Keratinocyte (primary cell): ENCODE data around the gene KIF21A. TPM values are rescaled to one million over a fixed set of nuclear protein-coding genes. Genes with fewer than 3 reads are reported as not detected.

Experiments used
- DNase-seq: peaks from one replicate; pipeline ENCODE4 v3.0.0-alpha.2; 2011; ENCODE audit warnings: low read depth, missing footprints, low spot score
- FAIRE-seq: peaks from 2 replicates; lab custom pipeline; 2011; peaks lifted over from hg19 to GRCh38; lab: Jason Lieb, UNC
- H2AFZ ChIP-seq: 2 replicates; pipeline ENCODE4 v1.6.0; 2012; ENCODE audit warnings: low read length, control low read depth, inconsistent platforms; ENCODE audit not compliant: control insufficient read depth
- H3K27ac ChIP-seq: 2 replicates; pipeline ENCODE4 v1.5.1; 2011; ENCODE audit warnings: low read length; ENCODE audit not compliant: control insufficient read depth, insufficient read depth
- H3K27me3 ChIP-seq: 3 replicates; pipeline ENCODE4 v1.6.0; 2011; ENCODE audit warnings: low read length; ENCODE audit not compliant: control insufficient read depth, insufficient read depth; ENCODE audit errors: extremely low read depth
- H3K36me3 ChIP-seq, 2 experiments: 2 replicates in 1 of 2; 3 replicates in 1 of 2; pipeline ENCODE4 v1.5.1; 2011; ENCODE audit warnings: low read length in 2 of 2, mild to moderate bottlenecking in 1 of 2; ENCODE audit not compliant: control insufficient read depth in 2 of 2, insufficient read depth in 2 of 2; ENCODE audit errors: extremely low read depth in 1 of 2
- H3K4me1 ChIP-seq: 3 replicates; pipeline ENCODE4 v1.5.1; 2011; ENCODE audit warnings: low read length; ENCODE audit not compliant: control insufficient read depth, insufficient read depth; ENCODE audit errors: extremely low read depth
- H3K4me2 ChIP-seq: 3 replicates; pipeline ENCODE4 v1.6.0; 2011; ENCODE audit warnings: low read depth, low read length; ENCODE audit not compliant: control insufficient read depth, insufficient read depth; ENCODE audit errors: extremely low read depth
- H3K4me3 ChIP-seq, 3 experiments: fragments of 200-600 bp in 1 of 3; sonication (generic) in 1 of 3; 2 replicates in 2 of 3; 3 replicates in 1 of 3; pipeline ENCODE4 v1.5.1; 2011 to 2016; ENCODE audit warnings: low read length in 3 of 3, mild to moderate bottlenecking in 3 of 3, control low read depth in 2 of 3, inconsistent platforms in 1 of 3, low read depth in 1 of 3, mixed read lengths in 1 of 3, mixed run types in 1 of 3, moderate library complexity in 1 of 3; ENCODE audit not compliant: control insufficient read depth in 2 of 3, insufficient read depth in 2 of 3; ENCODE audit errors: extremely low read depth in 1 of 3
- H3K79me2 ChIP-seq: 2 replicates; pipeline ENCODE4 v1.6.0; 2012; ENCODE audit warnings: low read length; ENCODE audit not compliant: control insufficient read depth, insufficient read depth
- H3K9ac ChIP-seq: 3 replicates; pipeline ENCODE4 v1.6.0; 2011; ENCODE audit warnings: low read length; ENCODE audit not compliant: control insufficient read depth, insufficient read depth; ENCODE audit errors: extremely low read depth
- H3K9me1 ChIP-seq: 3 replicates; pipeline ENCODE4 v1.6.0; 2011; ENCODE audit warnings: low read length; ENCODE audit not compliant: control insufficient read depth, insufficient read depth; ENCODE audit errors: extremely low read depth
- H3K9me3 ChIP-seq: 2 replicates; pipeline ENCODE4 v1.5.1; 2012; ENCODE audit warnings: low read depth, low read length; ENCODE audit not compliant: control insufficient read depth
- H4K20me1 ChIP-seq: 3 replicates; pipeline ENCODE4 v1.6.0; 2011; ENCODE audit warnings: low read length; ENCODE audit not compliant: control insufficient read depth, insufficient read depth; ENCODE audit errors: extremely low read depth
- EZH2 ChIP-seq: IDR thresholded peaks from one replicate; pipeline ENCODE4 v1.6.1; 2012; ENCODE audit warnings: inconsistent platforms, mild to moderate bottlenecking, low read length, moderate library complexity
- dilution Hi-C: fragments of 300-500 bp; cut with MboI; formaldehyde crosslinking; loops from one replicate; pipeline ENCODE4 v1.7.0; 2020; ENCODE audit warnings: low sequenced_read_pairs; ENCODE audit not compliant: extremely low pct_ligation_motif_present
- polyA plus RNA-seq, 5 experiments: library from polyadenylated mRNA; depleted of rRNA in 3 of 5; stranded (reverse) in 3 of 5; stranded (forward) in 1 of 5; unstranded in 1 of 5; fragments of >200 nt; gene quantifications; 1 replicate in 1 of 5; 2 replicates in 3 of 5; 3 replicates in 1 of 5; pipeline versions ENCODE4 v1.2.1 to v1.2.3, GENCODE V29; 2011 to 2012; ENCODE audit warnings: missing spikeins in 2 of 5, low read depth in 1 of 5, low replicate concordance in 1 of 5
- TF ChIP-seq, protein P1 (sequence below), 3 experiments: IDR thresholded peaks in 1 of 3; conservative IDR thresholded peaks in 1 of 3; optimal IDR thresholded peaks in 1 of 3; 2 replicates in 2 of 3; 3 replicates in 1 of 3; pipeline versions ENCODE3 to v1.5.1; 2011; ENCODE audit warnings: low read length in 3 of 3, mild to moderate bottlenecking in 3 of 3, moderate library complexity in 2 of 3, control low read depth in 1 of 3, inconsistent platforms in 1 of 3; ENCODE audit not compliant: insufficient read depth in 2 of 3; ENCODE audit errors: extremely low read depth in 1 of 3

The KIF21A gene
- polyA plus RNA-seq, 1 donor (not counting 4 experiments of a cell fraction or from before 2014, with no cell fraction given), result 27.5 TPM

DNA sequence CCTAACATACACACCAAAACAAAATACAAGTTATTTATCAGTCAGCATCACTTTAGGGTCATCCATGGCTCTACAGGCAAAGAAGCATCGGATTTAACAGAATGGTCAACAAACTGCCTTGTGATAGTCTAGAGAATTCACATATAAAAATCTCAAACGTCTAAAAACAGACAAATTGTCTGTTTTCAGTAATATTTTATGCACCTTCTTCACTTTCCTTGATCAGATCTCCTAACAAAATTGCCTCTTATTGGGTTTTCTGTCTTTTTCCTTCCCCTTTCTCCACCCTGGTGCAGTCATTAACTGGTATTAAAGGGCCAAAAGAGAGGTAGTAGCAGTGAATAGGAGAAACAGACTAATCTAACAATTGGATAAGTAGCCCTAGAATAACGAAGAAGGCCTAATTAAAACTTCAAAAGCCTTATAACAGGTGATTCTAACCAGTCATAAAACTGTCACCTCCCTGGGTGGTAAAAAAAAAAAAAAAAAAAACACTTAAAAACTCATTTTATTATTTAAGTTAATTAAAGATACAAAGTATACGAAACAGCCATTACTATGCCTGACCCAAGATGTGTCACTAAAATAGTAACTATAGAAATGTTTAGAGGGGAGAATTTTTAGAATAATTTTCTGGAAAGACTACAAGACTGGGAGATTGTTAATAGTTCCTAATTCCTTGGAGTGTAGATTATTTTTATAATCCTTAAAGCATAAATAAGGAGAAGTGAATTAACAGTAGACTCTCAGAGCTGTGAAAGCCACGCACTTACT lies 1.5 kb downstream of the KIF21A start:
- dilution Hi-C loops, result no loop called here
- peaks cover 15% of the 10 kb centered on the region for H3K4me1 ChIP-seq
- no peaks in the 10 kb centered on the region for H3K9me1 ChIP-seq
- H3K4me3 ChIP-seq, result peak overlapping the region; percentile 81 to 90 (median 82)
- no peaks in the 10 kb centered on the region for H4K20me1 ChIP-seq
- no peaks in the 10 kb centered on the region for H3K27me3 ChIP-seq
- H3K79me2 ChIP-seq, result peaks cover 37% of the 10 kb centered on the region
- DNase-seq (no peak), FAIRE-seq (no peak)
- no peaks in the 10 kb centered on the region for H3K36me3 ChIP-seq
- H3K4me2 ChIP-seq, result peak overlapping the region; percentile 85
- peak overlapping the region; percentile 46 for H2AFZ ChIP-seq
- no peaks in the 10 kb centered on the region for H3K9me3 ChIP-seq
- TF ChIP-seq EZH2, result no peak
- TF ChIP-seq, protein P1, sequence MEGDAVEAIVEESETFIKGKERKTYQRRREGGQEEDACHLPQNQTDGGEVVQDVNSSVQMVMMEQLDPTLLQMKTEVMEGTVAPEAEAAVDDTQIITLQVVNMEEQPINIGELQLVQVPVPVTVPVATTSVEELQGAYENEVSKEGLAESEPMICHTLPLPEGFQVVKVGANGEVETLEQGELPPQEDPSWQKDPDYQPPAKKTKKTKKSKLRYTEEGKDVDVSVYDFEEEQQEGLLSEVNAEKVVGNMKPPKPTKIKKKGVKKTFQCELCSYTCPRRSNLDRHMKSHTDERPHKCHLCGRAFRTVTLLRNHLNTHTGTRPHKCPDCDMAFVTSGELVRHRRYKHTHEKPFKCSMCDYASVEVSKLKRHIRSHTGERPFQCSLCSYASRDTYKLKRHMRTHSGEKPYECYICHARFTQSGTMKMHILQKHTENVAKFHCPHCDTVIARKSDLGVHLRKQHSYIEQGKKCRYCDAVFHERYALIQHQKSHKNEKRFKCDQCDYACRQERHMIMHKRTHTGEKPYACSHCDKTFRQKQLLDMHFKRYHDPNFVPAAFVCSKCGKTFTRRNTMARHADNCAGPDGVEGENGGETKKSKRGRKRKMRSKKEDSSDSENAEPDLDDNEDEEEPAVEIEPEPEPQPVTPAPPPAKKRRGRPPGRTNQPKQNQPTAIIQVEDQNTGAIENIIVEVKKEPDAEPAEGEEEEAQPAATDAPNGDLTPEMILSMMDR (optimal IDR thresholded peaks at IDR 0.05 in 1 of 3, IDR thresholded peaks at IDR 0.05 in 1 of 3, conservative IDR thresholded peaks at IDR 0.05 in 1 of 3; ENCODE audit: extremely low read depth in 1 of 3, insufficient read depth in 2 of 3, low read length in 3 of 3), result no peak
- H3K9ac ChIP-seq, result peak overlapping the region; percentile 79
- peak overlapping the region; percentile 72 for H3K27ac ChIP-seq

DNA sequence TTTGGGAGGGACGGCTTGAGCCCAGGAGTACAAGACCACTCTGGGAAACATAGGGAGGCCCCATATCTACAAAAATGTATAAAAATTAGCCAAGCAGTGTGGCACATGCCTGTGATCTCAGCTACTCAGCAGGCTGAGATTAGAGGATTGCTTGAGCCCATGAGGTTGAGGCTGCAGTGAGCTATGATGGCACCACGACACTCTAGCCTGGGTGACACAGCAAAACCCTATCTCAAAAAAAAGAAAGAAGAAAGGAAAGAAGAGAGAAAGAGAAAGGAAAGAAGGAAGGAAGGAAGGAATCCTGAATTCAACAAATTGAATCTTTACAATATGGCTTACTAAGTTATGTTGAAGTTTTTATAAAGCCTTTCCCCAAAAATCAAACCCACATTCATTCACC lies 2.1 kb downstream of the KIF21A start:
- no peak overlapping the region for H3K9ac ChIP-seq
- H3K9me3 ChIP-seq, result no peaks in the 10 kb centered on the region
- DNase-seq, result no peak
- H3K4me3 ChIP-seq, result no peak overlapping the region
- H2AFZ ChIP-seq, result no peak overlapping the region
- peak overlapping the region; percentile 85 for H3K4me2 ChIP-seq
- no peak overlapping the region for H3K27ac ChIP-seq
- peaks cover 15% of the 10 kb centered on the region for H3K4me1 ChIP-seq
- H3K27me3 ChIP-seq, result no peaks in the 10 kb centered on the region
- H3K9me1 ChIP-seq, result no peaks in the 10 kb centered on the region
- dilution Hi-C loops, result no loop called here
- FAIRE-seq, result no peak
- peaks cover 38% of the 10 kb centered on the region for H3K79me2 ChIP-seq
- H3K36me3 ChIP-seq, result no peaks in the 10 kb centered on the region
- H4K20me1 ChIP-seq, result no peaks in the 10 kb centered on the region
- no peak for TF ChIP-seq EZH2
- TF ChIP-seq, protein P1 (optimal IDR thresholded peaks at IDR 0.05 in 1 of 3, IDR thresholded peaks at IDR 0.05 in 1 of 3, conservative IDR thresholded peaks at IDR 0.05 in 1 of 3; ENCODE audit: extremely low read depth in 1 of 3, insufficient read depth in 2 of 3, low read length in 3 of 3), result no peak
